Measurements from ENCODE around the gene MAPT. TPM values are rescaled to one million over a fixed set of nuclear protein-coding genes. Genes with fewer than 3 reads are reported as not detected.

MAPT gene
- total RNA-seq, 1 donor from 2014 or later = 2.9 TPM

DNA sequence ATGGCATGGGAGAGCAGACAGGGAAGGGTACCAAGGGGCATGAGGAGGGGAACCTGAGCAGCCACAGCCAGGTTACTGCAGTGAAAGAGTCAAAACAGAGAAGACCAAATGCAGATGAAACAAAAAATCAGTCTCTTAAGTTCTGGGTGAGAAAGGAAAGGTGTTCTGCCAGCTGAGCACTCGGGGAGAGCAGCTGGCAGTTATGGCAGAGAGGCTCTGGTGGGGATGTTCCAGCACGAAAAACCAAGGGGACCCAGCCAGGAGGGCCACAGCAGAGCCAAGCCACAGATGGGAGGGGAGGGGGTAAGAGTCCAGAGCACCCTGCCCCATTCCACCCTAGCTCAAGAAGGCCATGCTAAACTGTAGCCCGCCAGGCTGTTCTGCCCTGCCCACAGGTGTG lies 136.4 kb downstream of the MAPT start:
- no peak for DNase-seq (ENCODE audit: low spot score)
- Mint-ChIP-seq H3K9me3 (ENCODE audit: low read depth) (no peaks in the 10 kb centered on the region), H3K27me3 (ENCODE audit: low read depth) (no peaks in the 10 kb centered on the region), H3K36me3 (ENCODE audit: low read depth) (peaks cover 49% of the 10 kb centered on the region), H3K4me1 (ENCODE audit: low read depth) (peaks cover 6% of the 10 kb centered on the region), H3K27ac (ENCODE audit: unreplicated experiment) (no peak overlapping the region), H3K4me3 (ENCODE audit: unreplicated experiment) (no peak overlapping the region)
- TF ChIP-seq, protein P1, sequence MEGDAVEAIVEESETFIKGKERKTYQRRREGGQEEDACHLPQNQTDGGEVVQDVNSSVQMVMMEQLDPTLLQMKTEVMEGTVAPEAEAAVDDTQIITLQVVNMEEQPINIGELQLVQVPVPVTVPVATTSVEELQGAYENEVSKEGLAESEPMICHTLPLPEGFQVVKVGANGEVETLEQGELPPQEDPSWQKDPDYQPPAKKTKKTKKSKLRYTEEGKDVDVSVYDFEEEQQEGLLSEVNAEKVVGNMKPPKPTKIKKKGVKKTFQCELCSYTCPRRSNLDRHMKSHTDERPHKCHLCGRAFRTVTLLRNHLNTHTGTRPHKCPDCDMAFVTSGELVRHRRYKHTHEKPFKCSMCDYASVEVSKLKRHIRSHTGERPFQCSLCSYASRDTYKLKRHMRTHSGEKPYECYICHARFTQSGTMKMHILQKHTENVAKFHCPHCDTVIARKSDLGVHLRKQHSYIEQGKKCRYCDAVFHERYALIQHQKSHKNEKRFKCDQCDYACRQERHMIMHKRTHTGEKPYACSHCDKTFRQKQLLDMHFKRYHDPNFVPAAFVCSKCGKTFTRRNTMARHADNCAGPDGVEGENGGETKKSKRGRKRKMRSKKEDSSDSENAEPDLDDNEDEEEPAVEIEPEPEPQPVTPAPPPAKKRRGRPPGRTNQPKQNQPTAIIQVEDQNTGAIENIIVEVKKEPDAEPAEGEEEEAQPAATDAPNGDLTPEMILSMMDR (IDR thresholded peaks at IDR 0.05) = no peak

DNA sequence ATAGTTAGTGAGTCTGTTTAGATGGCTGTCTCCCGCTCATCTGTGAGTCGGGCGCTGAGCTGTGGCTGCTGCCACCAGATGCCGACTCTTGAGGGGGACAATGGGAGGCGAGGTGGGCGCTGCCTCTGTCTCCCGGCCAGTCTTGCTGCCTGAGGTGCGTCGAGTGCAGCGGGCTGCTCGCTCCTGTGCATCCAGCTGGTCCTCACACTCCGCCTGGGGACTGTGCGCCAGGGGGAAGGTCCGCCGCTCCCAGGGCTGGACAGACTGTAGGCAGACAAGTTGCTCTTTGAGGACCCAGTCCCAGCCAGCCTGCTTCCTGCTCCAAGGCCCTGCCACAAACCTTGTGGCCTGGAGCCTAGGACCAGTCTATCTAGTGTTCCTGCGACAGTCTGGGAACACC lies 137.1 kb downstream of the MAPT start:
- H3K9me3 Mint-ChIP-seq (ENCODE audit: low read depth) = no peaks in the 10 kb centered on the region
- H3K36me3 Mint-ChIP-seq (ENCODE audit: low read depth) = peaks cover 49% of the 10 kb centered on the region
- H3K27ac Mint-ChIP-seq (ENCODE audit: unreplicated experiment) = no peak overlapping the region
- peaks cover 6% of the 10 kb centered on the region for H3K4me1 Mint-ChIP-seq (ENCODE audit: low read depth)
- DNase-seq (ENCODE audit: low spot score) = no peak
- no peaks in the 10 kb centered on the region for H3K27me3 Mint-ChIP-seq (ENCODE audit: low read depth)
- TF ChIP-seq, protein P1 (IDR thresholded peaks at IDR 0.05) = no peak
- no peak overlapping the region for H3K4me3 Mint-ChIP-seq (ENCODE audit: unreplicated experiment)

DNA sequence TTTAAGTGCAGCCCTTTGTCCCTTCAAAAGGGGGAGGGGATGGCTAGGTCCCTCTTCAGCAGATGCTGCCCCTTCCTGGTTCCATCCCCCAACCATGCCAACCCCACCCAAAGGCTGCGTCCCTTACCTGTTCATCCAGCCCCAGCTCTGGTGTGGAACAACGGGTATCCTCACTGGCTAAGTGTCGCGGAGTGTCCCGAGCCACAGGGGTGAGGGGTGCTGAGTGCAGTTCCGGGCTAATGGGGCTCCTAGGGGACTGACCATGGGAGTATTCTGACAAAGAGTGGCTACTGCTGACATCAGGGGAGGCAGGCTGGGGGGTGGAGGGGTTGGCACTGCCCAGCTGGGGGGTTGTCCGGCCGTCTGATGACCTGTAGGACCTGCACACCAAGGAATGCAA lies 137.6 kb downstream of the MAPT start:
- Mint-ChIP-seq H3K27ac (ENCODE audit: unreplicated experiment) (no peak overlapping the region), H3K4me3 (ENCODE audit: unreplicated experiment) (no peak overlapping the region)
- TF ChIP-seq, protein P1 (IDR thresholded peaks at IDR 0.05) = no peak

DNA sequence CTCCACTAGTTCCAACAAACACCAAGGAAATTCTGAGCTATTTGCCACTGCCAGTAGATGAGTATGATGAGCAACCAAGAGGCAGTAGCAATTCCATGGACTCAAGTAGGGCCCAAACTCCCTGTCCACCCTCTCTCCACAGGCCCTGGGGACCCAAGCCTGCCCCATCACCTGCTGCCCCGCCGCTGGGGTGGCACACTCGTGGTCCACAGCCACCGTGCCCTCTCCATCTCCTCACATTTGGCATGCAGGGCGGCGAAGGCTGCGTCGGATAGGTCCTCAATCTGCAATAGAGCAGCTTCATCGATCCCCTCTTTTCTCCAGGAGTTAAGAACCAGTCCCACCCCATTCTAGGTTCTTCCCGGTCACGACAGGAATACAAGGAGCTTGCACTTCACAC lies 138.6 kb downstream of the MAPT start:
- Mint-ChIP-seq H3K4me1 (ENCODE audit: low read depth) (peaks cover 5% of the 10 kb centered on the region), H3K9me3 (ENCODE audit: low read depth) (no peaks in the 10 kb centered on the region), H3K36me3 (ENCODE audit: low read depth) (peaks cover 51% of the 10 kb centered on the region), H3K27me3 (ENCODE audit: low read depth) (no peaks in the 10 kb centered on the region), H3K4me3 (ENCODE audit: unreplicated experiment) (no peak overlapping the region), H3K27ac (ENCODE audit: unreplicated experiment) (no peak overlapping the region)
- no peak for DNase-seq (ENCODE audit: low spot score)
- TF ChIP-seq, protein P1 (IDR thresholded peaks at IDR 0.05) = no peak

More for the DNA sequence above, 137.6 kb downstream of the MAPT start:
- H3K27me3 Mint-ChIP-seq (ENCODE audit: low read depth) = no peaks in the 10 kb centered on the region
- no peak for DNase-seq (ENCODE audit: low spot score)
- peaks cover 49% of the 10 kb centered on the region for H3K36me3 Mint-ChIP-seq (ENCODE audit: low read depth)
- no peaks in the 10 kb centered on the region for H3K9me3 Mint-ChIP-seq (ENCODE audit: low read depth)
- peaks cover 6% of the 10 kb centered on the region for H3K4me1 Mint-ChIP-seq (ENCODE audit: low read depth)

DNA sequence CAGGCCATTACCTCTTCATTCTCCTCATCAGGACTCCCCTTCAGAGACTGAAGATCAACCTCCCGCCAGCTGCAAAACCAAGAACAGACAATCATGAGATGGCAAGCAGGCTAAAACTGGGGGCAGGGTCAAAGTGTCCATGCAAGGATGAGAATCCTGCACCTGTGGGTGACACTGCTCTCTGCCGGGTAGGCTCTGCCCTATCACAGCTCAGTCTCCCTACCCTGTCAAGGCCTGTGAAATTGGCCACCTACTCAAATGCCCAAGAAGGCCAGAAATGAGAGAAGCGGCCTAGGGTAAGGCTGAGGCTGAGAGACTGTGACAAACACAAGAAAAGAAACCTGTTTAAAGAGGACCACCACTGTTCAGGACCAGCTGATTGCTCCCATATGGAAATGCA lies 139.0 kb downstream of the MAPT start:
- Mint-ChIP-seq H3K9me3 (ENCODE audit: low read depth) (no peaks in the 10 kb centered on the region), H3K36me3 (ENCODE audit: low read depth) (peaks cover 53% of the 10 kb centered on the region), H3K27me3 (ENCODE audit: low read depth) (no peaks in the 10 kb centered on the region), H3K4me3 (ENCODE audit: unreplicated experiment) (no peak overlapping the region), H3K27ac (ENCODE audit: unreplicated experiment) (no peak overlapping the region), H3K4me1 (ENCODE audit: low read depth) (peaks cover under 1% of the 10 kb centered on the region)
- DNase-seq (ENCODE audit: low spot score) = no peak
- TF ChIP-seq, protein P1 (IDR thresholded peaks at IDR 0.05) = no peak

Measured in chondrocyte (in vitro differentiated cells).